Hematopoietic multipotent progenitor cell treated with erythropoietin and hydrocortisone succinate and interleukin-3 and kit ligand, for 8 days (in vitro differentiated cells): ENCODE data around the gene OSBPL3.

Source experiments
- DNase-seq: peaks from one replicate; pipeline ENCODE4 v3.0.0-alpha.2; 2015

The OSBPL3 gene

DNA sequence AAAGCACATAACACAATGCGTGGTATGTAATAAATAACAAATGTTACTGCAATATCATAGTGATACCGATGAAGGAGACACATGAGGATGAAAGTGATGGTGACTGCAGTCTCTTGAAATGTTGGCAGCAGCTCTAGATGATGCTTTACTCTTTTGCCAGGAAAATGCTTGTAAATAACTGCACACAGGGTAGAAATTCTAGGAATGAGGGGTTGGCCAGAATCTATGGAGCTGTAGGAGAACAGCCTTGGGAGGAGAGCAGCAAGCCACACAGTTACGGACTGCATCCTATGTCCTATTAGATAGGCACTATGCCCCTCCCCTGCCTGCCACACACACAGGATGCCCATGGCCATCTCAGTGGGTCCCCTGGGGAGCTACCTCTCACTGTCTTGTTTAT, 125.1 kb downstream of the OSBPL3 start:
- no peak for DNase-seq

DNA sequence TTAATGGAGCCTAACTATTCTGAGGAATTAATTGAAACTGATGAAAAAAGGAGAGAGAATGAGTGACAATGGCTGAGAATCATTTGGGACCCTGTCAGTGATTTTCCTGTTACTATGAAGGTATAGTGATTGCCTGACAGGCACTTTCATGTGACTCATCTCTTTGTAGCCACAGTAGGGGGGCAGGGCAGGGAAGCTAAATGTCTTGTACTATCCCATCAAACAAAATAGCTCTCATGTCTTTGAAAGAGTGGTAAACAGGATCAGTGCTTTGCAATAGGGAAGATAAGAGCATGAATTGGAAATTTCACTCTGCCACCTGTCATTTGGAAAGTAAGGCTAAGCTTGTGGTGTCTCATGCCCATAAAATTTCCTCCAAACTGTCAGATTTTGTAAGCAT, 128.2 kb downstream of the OSBPL3 start:
- no peak for DNase-seq

DNA sequence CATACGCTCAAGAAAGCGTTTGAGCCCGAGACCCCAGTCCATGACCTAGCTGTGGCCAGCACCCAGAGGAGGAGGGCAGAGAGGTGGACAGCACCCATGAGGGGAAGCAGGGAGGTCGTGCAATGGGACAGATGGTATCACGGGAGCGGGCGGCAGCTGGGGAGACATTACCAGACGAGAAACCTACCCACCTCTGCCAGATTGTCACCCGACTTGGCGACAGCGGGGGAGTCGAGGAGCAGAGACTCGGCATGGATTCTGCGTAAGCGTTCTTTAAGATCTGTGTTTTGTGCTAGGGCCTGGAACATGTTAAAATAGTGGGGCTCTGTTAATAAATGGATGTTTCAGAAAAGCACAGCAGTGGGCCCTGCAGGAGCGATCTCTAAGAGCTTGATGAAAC, 131.1 kb downstream of the OSBPL3 start:
- DNase-seq: no peak

DNA sequence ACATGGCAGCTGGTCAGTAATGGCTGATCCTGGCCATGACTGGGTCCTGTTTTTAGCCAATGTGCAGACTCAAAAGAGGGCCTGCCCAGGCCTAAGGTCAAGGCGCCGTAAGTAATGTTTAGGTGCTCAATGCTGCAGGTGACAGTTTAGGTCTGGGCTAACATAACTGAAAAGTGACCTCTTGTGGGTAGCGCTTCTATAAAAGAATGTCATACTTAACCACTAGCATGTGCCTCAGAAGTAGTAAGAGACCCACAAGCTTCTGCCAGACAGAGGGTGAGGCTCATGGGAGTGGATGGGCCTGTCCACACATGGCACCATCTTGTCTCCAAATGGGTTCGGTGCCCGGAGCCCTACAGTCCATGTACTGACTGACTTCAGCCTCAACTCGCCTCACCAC, 132.2 kb downstream of the OSBPL3 start:
- DNase-seq: no peak

DNA sequence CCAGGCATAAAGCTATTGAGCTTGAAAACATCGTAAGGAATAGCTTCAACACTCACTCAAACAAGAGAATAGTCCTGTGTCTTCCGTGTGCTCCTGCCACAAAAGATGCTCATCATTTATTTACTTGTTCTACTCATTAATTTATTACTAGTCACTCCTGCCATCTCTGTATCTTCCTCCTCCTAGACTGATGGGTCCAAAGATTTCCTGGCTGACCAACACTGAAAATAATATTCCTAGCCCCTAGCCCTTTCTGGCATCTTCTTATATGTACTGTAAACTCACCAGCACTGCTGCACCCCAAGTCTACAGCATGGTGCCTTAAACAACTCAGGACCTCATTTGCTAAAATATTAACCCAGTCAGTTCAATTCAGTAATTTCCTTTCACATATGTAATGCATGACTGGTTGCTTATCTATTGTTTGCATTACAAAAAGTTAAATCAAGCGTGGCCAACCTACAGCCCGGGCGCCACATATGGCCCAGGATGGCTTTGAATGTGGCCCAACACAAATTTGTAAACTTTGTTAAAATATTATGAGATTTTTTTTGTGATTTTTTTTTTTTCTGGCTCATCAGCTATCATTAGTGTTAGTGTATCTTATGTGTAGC, 136.1 kb downstream of the OSBPL3 start:
- no peak for DNase-seq

DNA sequence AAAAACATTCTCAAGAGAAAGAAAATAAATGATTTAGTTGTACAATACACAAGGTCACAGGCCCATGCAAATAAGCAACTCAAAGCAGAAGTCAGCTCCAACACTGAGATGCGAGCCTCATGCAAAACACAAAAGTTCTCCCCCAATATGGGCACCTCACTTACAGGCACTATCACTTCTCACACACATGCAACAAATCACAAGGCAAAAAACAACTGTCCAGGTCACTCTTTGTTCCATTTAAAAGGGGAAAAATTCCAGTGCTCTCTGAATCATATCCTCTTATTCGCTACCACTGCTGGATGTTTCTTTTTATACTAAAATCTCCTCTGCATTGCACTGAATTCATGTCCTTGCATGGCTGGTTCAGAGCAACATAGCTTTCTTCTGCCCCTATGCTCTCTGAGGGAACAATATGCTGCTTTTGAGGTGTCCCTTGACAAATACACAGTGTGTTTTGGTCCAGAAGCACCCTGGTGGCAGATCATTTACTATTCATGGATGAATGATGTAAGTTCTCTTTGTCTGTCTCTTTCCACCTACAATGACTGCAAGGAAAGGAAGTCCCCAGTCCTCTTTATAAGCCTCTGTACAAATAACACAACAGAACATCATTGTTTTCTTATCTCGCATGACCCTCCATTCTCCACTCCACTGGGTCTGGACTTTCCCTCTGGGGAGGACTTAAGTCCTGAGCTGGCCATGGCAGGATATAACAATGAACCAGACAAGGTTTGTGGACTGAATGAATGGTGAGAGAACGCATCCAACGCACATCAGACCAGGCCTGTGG, 137.3 kb downstream of the OSBPL3 start:
- no peak for DNase-seq

DNA sequence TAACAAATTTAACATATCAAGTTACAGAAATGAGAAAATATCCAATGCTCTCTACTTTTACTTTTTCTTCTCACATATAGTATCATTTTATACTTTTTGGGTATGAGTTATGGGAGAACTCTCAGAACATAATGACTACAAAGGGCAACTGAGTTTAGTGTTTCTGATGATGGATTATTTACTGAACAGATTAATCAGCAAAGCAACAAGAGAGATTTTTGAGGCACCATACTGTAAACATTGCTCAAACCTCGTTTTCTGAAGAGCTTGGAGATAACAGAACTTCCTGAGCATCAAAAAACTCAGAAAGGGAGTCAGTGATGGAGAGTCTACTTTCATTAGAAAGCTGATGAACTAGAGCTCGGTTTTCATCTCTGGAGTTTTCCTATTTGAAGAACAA, 137.9 kb downstream of the OSBPL3 start:
- DNase-seq: no peak

DNA sequence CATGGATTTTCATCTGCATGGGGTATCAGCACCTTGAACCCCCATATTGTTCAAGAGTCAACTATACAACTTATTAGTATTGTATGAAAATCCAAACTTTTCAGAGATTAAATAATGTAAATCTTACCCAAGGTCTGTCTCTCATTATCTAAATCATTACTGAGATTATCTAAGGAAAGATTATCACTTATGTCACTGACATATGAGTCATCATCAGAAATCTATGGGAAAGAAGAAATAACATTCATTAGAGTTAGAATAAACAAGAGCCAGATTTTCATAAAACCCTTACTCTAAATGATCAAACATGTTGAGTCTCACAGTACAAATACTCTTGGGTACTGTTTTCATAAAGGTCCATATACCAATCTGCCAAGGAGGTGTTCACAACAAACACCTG, 139.4 kb downstream of the OSBPL3 start:
- no peak for DNase-seq

DNA sequence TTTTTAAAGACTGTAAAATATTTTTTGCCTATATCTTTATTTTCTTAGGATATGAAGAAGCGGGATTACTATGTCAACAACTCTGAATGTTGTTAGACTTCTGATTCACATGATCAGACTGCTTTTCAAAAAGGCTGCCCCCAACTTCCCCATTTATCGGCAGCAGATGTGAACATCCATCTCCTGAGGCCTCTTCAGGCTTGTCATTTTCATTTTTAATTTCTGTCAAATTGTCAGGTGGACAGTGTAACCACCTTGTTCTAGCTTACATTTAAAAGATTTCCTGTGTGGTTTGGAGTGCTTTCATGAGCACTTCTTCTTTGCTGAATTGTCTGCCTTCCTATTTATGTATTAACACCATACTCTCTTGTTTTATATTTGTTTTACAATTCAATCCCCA, 143.9 kb downstream of the OSBPL3 start:
- no peak for DNase-seq

DNA sequence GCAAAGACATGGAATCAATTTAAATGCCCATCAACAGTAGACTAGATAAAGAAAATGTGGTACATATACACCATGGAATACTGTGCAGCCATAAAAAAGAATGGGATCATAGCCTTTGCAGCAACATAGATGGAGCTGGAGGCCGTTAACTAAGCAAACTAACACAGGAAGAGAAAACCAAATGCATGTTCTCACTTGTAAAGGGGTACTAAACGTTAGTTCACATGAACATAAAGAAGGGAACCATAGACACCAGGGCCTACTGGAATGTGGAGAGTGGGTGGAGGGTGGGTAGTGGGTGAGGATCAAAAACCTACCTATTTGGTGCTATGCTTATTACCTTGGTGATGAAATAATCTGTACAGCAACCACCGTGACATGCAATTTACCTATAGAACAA, 144.3 kb downstream of the OSBPL3 start:
- DNase-seq: no peak

DNA sequence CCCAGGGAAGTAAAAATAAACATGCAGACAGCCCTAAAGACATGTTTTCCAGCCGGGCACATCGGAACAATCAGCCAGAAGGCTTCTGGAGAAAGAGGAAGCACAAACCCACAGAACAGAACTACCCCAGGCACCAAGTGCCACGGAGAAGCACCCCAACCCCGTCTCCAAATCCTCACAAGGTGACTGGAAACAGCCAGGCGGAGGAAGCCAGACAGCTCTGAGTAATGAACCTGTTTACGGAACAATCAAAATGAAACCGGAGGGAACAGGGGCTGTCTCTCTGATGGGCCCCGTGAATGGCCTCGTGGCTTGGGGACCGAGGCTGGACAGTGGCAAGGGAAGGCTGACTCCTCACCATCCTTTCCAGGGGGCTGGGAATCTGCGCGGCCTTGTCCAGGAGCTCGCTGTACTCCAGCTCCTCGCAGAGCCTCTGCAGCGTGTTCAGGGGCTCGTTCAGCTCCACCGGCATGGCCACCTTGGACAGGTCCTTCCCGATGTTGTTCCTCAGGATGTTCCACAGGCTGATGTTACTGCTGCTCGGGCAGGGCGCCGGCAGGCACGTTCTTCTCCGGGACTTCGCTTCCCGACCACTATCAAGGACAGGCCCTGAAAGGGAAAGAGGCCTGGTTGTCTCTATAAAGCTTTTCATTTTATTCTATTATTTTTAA, 145.7 kb downstream of the OSBPL3 start:
- DNase-seq: no peak

DNA sequence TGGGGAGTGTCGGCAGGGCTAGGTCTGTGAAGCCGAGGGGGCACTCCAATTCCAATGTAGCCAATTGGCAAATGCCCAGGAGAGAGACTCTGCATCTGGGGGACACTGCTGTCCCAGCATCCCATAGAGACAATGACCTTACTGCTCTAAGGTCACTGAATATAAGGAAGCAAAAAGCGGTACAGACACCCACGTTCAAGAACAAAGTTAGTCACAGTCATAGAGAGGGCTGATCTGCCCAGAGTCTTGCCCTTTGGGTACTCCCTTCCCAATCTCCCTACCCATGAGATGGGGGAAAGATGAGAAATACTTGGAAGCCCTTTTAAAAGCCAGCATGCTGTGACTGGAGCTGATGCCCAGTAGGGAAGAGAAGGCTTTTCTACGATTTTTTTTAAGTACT, 146.4 kb downstream of the OSBPL3 start:
- no peak for DNase-seq

DNA sequence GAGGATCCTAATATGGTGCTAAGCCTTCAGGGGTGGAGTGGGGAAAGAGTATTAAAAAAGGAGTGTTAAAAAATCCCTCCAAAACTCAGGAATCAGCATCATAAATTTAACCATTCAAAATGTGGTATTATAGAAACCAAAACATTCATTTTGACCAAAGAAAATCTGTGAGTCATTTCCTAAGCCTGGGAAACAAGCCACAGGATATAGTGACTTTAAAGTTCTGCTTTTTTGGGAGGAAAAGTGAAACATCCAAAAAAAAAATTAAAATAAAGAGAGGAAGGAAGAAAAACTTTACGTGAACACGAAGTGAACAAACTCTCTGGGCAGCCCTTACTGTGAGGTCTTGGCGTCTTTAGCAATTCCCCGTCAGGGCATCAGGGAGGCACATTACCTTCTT, 148.7 kb downstream of the OSBPL3 start:
- DNase-seq: no peak

DNA sequence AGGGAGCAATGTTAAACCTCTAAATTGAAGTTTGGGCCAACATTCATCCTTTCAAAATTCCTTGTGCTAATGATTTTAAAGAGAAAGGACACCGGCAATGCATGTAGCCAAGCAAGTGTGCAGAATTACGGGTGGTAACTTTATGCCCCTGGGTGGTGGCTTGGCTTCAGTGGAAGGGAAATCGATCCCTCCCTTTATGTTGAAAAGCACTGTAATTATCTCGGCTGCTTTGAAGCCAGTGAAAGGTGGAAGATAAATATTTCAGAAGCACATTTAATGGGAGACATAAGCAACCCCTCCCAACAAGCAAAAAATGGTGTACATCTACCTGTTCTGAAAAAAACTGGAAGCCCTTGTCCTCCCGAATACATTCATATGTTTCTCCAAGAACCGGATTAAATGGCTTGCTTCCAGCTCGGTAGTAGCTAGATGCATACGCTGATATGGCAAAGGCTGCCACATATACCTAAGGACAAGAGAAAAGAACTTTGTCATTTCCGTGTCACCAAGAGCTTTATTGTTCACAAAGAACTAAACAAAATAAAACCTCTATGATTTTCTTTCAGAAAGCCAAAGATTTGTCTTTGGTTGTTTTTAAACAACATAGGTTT, 149.4 kb downstream of the OSBPL3 start:
- DNase-seq: no peak

DNA sequence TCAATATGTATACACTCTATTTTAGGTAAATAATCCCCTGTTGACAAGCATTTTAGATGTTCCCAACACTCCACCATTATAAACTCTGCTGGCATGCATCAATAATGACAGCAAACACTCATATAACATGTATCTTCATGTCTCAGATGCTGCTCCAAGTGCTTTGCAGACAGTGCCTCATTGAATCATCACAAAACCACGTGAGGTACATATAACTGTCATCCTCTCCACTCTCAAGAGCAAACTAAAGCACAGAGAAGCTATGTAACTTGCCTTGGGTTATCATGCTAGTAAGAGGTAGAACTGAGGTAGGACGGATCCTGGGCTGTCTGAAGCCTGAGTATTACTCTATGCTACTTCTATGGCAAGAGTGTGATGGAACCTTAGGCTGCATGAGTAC, 150.2 kb downstream of the OSBPL3 start:
- peak; percentile 70 for DNase-seq

DNA sequence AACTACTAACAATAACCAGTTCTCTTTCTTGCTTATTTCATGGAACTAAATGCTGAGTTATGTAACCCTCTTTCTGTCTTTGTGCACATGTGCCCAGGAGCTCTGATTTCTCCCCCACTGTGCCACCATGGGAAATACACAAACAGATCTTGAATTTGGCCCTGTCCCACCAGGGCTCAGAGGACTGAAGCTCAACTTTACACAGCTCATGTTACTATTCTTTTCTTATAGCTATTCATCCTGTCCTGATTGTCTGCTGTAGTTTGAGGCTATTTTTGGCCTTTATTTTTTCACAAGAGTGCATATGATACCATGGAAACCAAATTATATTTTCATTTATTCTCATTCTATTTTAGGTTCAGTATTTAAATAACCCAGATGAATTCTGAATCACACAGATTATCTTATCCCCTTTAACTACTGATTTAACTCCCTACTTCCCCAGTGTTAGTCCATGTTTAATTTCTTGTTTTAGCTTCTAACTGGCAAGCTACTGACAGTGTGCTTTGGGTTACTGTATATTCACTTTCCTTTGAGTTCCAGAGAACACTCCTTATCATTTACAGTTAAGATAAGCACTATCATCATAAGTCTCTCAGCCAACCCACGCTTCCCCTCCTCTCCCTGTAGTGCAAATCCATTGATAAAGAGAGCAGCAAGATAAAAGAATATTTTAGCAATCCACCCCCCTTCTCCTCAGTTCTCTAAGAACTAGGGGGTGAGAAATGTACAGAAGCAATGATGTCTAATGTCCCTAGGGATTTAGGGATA, 150.9 kb downstream of the OSBPL3 start:
- DNase-seq: peak; percentile 71

DNA sequence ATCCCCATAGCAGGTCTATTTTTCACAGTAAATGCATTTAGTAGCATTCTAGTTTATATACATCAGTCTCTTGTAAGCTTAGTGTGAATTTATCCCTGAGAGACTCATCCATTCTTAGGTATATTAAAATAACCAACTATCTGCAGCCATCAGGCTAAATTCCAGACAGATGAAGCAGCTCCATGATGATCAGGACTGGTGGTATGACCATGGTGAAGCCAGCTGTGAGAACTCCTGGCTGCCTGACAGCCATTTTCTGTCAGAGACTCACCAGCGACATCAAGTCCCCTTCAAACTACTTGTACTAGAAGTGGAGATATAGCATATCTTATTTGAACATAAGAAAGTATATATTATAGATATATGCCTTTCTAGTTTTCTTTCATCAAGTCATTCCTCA, 152.4 kb downstream of the OSBPL3 start:
- no peak for DNase-seq

DNA sequence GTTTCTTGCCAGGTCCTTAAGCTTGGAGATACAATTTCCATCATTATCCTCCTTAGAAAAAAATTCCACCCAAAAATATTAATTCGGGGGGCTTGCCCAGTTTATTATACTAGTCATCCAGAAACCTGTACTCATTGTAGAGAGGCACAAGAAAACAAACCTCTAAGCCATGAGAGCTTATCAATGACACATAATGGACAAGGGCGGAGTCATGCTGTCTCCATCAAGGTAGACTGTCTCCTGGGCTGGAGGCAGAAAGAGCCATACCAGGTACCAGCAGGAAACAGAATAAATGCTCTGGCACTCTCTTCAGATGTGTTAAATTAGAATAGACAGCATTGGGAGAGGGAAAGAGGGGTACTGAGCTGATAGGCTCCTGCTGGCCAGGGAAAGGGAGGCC, 153.0 kb downstream of the OSBPL3 start:
- DNase-seq: no peak

DNA sequence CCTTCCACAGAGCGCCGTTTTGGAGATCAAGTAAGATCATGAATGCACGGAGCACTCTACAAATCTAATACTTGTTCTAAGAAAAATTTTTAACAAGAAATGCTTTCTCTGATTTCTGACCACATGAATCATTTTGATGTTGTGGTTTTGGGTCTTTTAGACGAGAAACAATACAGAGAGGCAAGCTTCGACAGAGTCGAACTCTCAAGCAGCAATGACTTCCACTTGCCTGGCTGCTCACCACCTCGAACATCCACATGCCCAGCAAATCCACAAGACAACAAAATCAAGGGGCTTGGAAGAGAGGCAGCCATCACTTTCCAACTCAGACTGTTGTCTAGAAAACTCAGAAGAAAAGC, 153.3 kb downstream of the OSBPL3 start:
- DNase-seq: no peak

DNA sequence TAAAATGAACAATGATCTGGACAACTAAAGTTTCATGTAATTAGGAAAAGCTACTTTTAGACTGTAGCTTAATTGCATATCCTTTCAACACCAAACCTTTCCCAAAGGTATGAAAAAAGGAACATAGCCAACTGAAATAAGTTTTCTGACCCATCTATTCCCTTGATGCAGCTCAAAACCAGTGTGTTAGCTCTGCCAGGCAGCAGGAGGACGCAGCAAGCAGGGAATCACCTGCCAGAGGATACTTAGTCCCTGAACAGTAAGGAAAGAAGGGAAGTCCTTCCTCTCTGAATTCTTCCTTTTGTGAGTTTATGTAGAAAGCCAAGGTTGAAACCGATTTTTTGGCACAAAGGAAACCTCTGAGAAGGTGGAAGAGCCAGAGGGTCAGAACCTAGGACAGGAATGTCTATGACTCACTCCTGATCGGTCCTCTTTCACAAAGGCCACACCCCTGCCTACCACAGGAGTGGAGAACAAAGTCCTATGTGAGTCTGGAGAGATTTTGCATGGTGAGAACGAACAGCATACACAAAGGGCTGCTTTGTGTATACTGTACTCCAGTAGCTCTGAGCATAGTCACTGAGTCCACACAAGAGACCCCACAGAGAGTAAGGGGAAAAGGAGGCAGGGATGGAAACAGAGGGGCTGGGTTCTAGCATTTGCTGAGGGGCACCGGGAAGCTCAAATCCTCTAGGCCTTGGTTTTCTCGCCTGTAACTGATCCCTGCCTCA, 153.9 kb downstream of the OSBPL3 start:
- DNase-seq: peak; percentile 48

DNA sequence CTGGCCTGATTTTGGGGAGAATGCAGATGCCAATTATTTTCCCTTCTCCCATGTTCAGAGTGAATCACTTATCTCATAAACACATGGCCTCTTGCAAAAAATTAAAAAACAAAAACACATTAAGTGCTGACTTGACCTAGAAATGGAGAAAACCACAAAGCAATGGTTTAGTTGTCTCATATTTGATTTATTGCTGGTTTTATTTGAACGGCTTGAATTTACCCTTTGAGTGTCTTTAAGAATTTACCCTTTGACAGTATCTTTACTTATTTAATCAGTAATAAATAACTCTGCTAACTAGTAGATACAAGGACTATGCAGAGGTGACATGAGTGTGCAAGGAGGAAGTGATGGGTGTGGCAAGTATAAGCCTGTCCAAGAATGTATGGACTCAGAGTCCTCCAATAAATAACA, 154.6 kb downstream of the OSBPL3 start:
- DNase-seq: peak; percentile 15

DNA sequence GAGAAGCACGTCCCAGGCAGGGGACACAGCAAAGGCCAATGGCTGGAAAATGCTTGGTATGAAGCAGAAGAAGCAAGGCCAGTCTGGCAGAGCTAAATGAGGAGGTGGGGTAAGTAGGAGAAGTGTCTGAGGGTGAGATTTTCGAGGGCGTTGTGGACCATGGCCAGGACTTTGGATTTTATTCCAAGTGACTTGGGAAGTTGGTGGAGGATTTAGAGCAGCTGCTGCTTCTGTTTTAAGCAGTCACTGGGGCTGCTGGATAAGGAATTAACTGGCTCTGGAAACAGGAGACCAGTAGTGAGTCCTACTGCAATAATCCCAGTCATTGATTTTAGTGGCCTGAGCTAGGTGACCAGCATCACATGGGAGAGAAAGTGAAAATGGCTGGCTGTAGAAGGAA, 155.1 kb downstream of the OSBPL3 start:
- DNase-seq: no peak
